RWPE2 (cell line): ENCODE data around the gene PPFIA2.

ENCODE experiments used
- ATAC-seq: fragments of 200-7000 bp; cut with Tn5 transposase; 3 replicates; pipeline ENCODE4 v1.9.1; 2021; ENCODE audit warnings: low read depth
- DNase-seq: peaks from one replicate; pipeline ENCODE4 v3.0.0-alpha.2; 2020; ENCODE audit warnings: low spot score
- H3K27ac ChIP-seq: fragments of 450-650 bp; 2 replicates; pipeline ENCODE4 v1.5.1; 2017; ENCODE audit warnings: mild to moderate bottlenecking; ENCODE audit not compliant: poor library complexity, severe bottlenecking
- H3K27me3 ChIP-seq: fragments of 250-450 bp; sonication (Bioruptor Pico); 2 replicates; pipeline ENCODE4 v1.5.1; 2021; ENCODE audit warnings: mild to moderate bottlenecking, moderate library complexity; ENCODE audit not compliant: insufficient read depth, poor library complexity, severe bottlenecking
- H3K36me3 ChIP-seq: fragments of 250-450 bp; sonication (Bioruptor Pico); 2 replicates; pipeline ENCODE4 v1.5.1; 2020; ENCODE audit warnings: low read depth, mild to moderate bottlenecking, moderate library complexity
- H3K4me1 ChIP-seq: fragments of 250-450 bp; sonication (Bioruptor Pico); 2 replicates; pipeline ENCODE4 v1.5.1; 2021; ENCODE audit warnings: mild to moderate bottlenecking, moderate library complexity; ENCODE audit not compliant: insufficient read depth, poor library complexity, severe bottlenecking
- H3K4me3 ChIP-seq: fragments of 250-450 bp; sonication (Bioruptor Pico); 2 replicates; pipeline ENCODE4 v1.5.1; 2021; ENCODE audit warnings: mild to moderate bottlenecking, moderate library complexity; ENCODE audit not compliant: severe bottlenecking
- H3K9me3 ChIP-seq: fragments of 250-450 bp; sonication (Bioruptor Pico); 2 replicates; pipeline ENCODE4 v1.5.1; 2021; ENCODE audit warnings: mild to moderate bottlenecking, moderate library complexity; ENCODE audit not compliant: severe bottlenecking
- TF ChIP-seq, protein P1 (sequence below): fragments of 450-650 bp; IDR thresholded peaks from one replicate; pipeline ENCODE4 v1.5.1; 2017; ENCODE audit warnings: mild to moderate bottlenecking, moderate library complexity; ENCODE audit not compliant: poor library complexity, severe bottlenecking

Gene PPFIA2

DNA sequence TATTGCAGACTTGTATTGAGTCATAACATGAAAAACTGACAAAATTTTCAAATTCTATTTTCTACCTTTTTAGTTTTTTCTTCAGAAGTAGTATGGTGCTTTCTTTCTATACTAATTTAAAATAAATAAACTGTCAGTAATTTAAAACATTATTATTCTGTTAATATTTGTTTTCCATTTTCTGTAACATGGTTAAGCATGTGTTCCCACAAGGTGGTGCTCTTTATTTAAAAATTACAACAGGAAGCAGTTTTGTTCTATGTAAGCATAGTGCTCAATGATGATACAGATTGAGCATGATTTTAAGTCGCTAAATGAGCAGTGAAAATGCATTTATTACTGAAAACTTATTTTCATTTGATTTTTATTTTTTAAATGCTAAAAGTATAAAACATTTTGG is 114.6 kb downstream of the PPFIA2 start:
- no peaks in the 10 kb centered on the region for H3K9me3 ChIP-seq
- no peaks in the 10 kb centered on the region for H3K4me1 ChIP-seq
- ATAC-seq: 0 out of 3 replicates have a peak, but pooled peaks have one; percentile 42
- no peak overlapping the region for H3K4me3 ChIP-seq
- no peak for DNase-seq
- no peak overlapping the region for H3K27ac ChIP-seq
- no peaks in the 10 kb centered on the region for H3K36me3 ChIP-seq
- no peaks in the 10 kb centered on the region for H3K27me3 ChIP-seq
- TF ChIP-seq, protein P1, sequence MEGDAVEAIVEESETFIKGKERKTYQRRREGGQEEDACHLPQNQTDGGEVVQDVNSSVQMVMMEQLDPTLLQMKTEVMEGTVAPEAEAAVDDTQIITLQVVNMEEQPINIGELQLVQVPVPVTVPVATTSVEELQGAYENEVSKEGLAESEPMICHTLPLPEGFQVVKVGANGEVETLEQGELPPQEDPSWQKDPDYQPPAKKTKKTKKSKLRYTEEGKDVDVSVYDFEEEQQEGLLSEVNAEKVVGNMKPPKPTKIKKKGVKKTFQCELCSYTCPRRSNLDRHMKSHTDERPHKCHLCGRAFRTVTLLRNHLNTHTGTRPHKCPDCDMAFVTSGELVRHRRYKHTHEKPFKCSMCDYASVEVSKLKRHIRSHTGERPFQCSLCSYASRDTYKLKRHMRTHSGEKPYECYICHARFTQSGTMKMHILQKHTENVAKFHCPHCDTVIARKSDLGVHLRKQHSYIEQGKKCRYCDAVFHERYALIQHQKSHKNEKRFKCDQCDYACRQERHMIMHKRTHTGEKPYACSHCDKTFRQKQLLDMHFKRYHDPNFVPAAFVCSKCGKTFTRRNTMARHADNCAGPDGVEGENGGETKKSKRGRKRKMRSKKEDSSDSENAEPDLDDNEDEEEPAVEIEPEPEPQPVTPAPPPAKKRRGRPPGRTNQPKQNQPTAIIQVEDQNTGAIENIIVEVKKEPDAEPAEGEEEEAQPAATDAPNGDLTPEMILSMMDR: peak; percentile 65

DNA sequence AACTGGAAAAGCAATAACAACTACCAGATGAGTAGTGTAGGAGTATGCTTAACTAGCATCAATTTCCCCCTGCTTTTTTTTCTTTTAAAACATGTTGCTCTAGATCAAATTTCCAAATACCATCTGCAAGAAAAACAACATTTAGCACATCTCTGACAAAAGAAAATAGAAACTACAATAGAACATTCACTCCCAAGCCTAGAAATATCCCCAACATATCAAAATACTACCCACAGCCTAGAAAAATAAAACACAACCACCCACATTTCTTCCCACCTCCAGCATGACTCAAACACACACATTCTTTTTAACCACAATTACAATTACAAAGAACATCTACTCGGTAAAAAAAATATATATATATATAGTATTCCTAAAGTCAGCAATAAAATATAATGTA is 120.0 kb downstream of the PPFIA2 start:
- H3K4me3 ChIP-seq: no peak overlapping the region

DNA sequence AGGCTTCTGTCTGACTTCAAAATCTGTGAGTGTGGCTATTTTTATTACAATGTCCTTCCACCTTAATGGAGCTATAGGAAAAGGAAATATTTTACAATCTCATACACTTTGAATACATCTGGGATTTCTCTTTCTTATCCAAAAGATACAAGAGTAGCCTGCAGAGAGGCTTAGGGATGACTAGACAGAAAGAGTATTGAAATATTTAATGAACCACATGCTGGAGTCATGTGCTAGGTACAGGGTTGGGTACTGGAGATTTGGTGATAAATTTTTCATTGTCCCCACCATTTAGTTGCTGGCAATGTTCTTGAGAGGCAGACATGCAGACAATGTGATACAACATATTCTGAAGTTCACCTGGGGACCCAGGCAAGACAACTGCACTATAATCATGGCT is 126.0 kb downstream of the PPFIA2 start:
- TF ChIP-seq, protein P1: no peak
- ATAC-seq: no peak
- no peaks in the 10 kb centered on the region for H3K36me3 ChIP-seq
- no peak for DNase-seq
- no peak overlapping the region for H3K4me3 ChIP-seq
- H3K9me3 ChIP-seq: no peaks in the 10 kb centered on the region
- no peak overlapping the region for H3K27ac ChIP-seq
- H3K4me1 ChIP-seq: no peaks in the 10 kb centered on the region
- H3K27me3 ChIP-seq: peaks cover 3% of the 10 kb centered on the region

More for the DNA sequence above, 120.0 kb downstream of the PPFIA2 start:
- ATAC-seq: no peak
- Histone ChIP-seq H3K4me1 (no peaks in the 10 kb centered on the region), H3K27me3 (no peaks in the 10 kb centered on the region), H3K27ac (no peak overlapping the region), H3K9me3 (no peaks in the 10 kb centered on the region), H3K36me3 (no peaks in the 10 kb centered on the region)
- TF ChIP-seq, protein P1: no peak
- no peak for DNase-seq

DNA sequence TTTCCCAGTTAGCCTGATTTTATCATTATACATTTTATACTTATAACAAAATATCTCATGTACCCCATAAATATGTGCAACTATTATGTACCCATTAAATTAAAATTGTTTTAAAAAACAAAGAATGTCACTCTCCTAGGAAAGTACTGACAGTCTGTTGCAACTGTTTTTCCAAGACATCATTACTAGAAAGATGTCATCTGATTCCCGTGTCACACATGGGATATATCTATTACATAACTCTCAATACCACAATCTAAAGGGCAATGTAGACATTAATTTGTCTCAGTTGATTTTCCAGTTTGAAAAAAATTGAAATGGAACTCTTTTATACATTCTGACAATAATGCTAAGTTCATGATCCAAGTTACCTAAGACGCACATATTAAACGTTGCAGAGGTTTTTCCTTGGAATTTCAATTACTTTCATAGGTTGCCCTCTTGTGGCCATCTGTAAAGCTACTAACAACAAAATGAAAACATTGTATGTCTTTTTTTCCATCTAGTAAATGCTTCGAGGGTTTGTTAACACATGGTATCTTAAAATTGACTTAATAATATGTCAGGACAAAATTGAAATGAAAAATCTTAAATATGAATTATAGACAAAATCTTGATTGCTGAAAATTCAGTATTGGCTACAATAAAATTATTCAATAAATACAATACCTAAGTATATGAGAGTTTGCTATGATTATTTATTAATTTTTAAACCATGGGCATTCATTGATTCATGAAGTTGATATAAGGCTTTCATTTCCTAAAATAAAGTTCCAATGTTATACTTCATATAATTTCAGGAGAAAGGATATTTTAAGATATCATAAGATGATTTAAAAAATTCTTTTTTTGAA is 131.6 kb downstream of the PPFIA2 start:
- Histone ChIP-seq H3K4me3 (no peak overlapping the region), H3K4me1 (peaks cover 5% of the 10 kb centered on the region), H3K27ac (no peak overlapping the region), H3K9me3 (no peaks in the 10 kb centered on the region), H3K27me3 (no peaks in the 10 kb centered on the region), H3K36me3 (no peaks in the 10 kb centered on the region)
- TF ChIP-seq, protein P1: peak; percentile 79
- DNase-seq (no peak), ATAC-seq (peak; percentile 44; the same call in 1 of the 3 replicates)

DNA sequence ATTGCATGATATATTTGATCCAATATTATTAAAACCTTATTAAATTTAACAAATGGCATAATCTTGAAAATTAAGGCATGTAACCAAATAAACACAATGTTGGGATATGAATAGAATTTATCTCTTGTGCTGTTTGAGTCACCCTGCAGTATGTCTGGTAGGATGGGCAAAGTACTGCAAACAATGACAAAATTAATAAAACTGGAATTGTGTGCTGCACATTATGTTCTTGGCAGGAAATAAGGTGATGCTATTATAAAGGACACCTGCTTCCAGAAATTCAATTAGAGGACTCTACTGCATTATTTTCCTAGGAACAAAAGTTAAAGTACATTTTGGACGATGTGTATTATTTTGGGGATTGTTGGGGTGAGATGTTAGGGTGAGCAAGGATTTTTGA is 132.7 kb downstream of the PPFIA2 start:
- Histone ChIP-seq H3K4me3 (no peak overlapping the region), H3K9me3 (no peaks in the 10 kb centered on the region), H3K36me3 (no peaks in the 10 kb centered on the region), H3K4me1 (peaks cover 5% of the 10 kb centered on the region), H3K27ac (no peak overlapping the region), H3K27me3 (no peaks in the 10 kb centered on the region)
- ATAC-seq (no peak), DNase-seq (no peak)
- TF ChIP-seq, protein P1: no peak
